Stimulated activated CD4-positive, alpha-beta T cell treated with anti-CD3 and anti-CD28 coated beads, TNF-alpha, amount 100 ng/mL, for 1 hour (primary cell): Measurements from ENCODE around the gene STXBP5L.
"Not testable (repeated sequence)": the region's sequence is repeated elsewhere in the genome, so short reads cannot be mapped to it uniquely, and the experiment has no call there.

Experiments
- DNase-seq, 3 donors: peaks; one replicate each; pipeline ENCODE4 v3.0.0-alpha.2; 2020; ENCODE audit warnings: low read depth in 3 of 3, low spot score in 1 of 3

The STXBP5L gene

GRCh38 chr3:120908030-120908794 lies at the start of gene STXBP5L:
TSS of gene STXBP5L (plus strand) at chr3:120908205. CDS start at chr3:120909579, 1,374 bp downstream.
- peak in 1 of 3 donors; percentile 22 for DNase-seq

- DNase-seq = no peak
Observed at GRCh38 chr3:120858521-120858920, 49.5 kb upstream of the STXBP5L start.

- no peak for DNase-seq
Observed at GRCh38 chr3:120864541-120864940, 43.5 kb upstream of the STXBP5L start.

- DNase-seq = no peak
Observed at GRCh38 chr3:120875507-120875906, 32.5 kb upstream of the STXBP5L start.

GRCh38 chr3:120875989-120876388 lies 32.0 kb upstream of the STXBP5L start:
- DNase-seq = no peak

- no peak for DNase-seq
Observed at GRCh38 chr3:120879411-120879810, 28.6 kb upstream of the STXBP5L start.

- DNase-seq = no peak
Observed at GRCh38 chr3:120892921-120893320, 15.1 kb upstream of the STXBP5L start.

GRCh38 chr3:120894316-120895057 lies 13.5 kb upstream of the STXBP5L start:
- DNase-seq = no peak

GRCh38 chr3:120901716-120902115 lies 6.3 kb upstream of the STXBP5L start:
- not testable (repeated sequence) for DNase-seq

GRCh38 chr3:120903221-120903620 lies 4.8 kb upstream of the STXBP5L start:
- DNase-seq = no peak

GRCh38 chr3:120907659-120908029 lies 361 bp upstream of the STXBP5L start:
- DNase-seq = no peak

GRCh38 chr3:120908795-120909601 lies 993 bp downstream of the STXBP5L start:
- DNase-seq = no peak

- no peak for DNase-seq
Observed at GRCh38 chr3:120909602-120909878, 1.5 kb downstream of the STXBP5L start.

- DNase-seq = no peak
Observed at GRCh38 chr3:120926146-120926545, 18.1 kb downstream of the STXBP5L start.

GRCh38 chr3:120928991-120929390 lies 21.0 kb downstream of the STXBP5L start:
- no peak for DNase-seq

GRCh38 chr3:120931593-120931992 lies 23.6 kb downstream of the STXBP5L start:
- DNase-seq = no peak

- no peak for DNase-seq
Observed at GRCh38 chr3:120956143-120956542, 48.1 kb downstream of the STXBP5L start.

GRCh38 chr3:120982608-120983320 lies 74.8 kb downstream of the STXBP5L start:
- DNase-seq = no peak

- DNase-seq = no peak
Observed at GRCh38 chr3:120983321-120983665, 75.3 kb downstream of the STXBP5L start.

- DNase-seq = no peak
Observed at GRCh38 chr3:120983841-120984240, 75.8 kb downstream of the STXBP5L start.

GRCh38 chr3:120985242-120985641 lies 77.2 kb downstream of the STXBP5L start:
- no peak for DNase-seq
